Measurements from ENCODE around the gene HPGD. TPM values are rescaled to one million over a fixed set of nuclear protein-coding genes. Genes with fewer than 3 reads are reported as not detected.
A peak's percentile ranks its signal among the peaks of the same experiment; 100 is the strongest.

The HPGD gene
- total RNA-seq, result 1 to 10 TPM in 1 of 2 donors, under 1 TPM in 1; 0.33 to 9.1 TPM

DNA sequence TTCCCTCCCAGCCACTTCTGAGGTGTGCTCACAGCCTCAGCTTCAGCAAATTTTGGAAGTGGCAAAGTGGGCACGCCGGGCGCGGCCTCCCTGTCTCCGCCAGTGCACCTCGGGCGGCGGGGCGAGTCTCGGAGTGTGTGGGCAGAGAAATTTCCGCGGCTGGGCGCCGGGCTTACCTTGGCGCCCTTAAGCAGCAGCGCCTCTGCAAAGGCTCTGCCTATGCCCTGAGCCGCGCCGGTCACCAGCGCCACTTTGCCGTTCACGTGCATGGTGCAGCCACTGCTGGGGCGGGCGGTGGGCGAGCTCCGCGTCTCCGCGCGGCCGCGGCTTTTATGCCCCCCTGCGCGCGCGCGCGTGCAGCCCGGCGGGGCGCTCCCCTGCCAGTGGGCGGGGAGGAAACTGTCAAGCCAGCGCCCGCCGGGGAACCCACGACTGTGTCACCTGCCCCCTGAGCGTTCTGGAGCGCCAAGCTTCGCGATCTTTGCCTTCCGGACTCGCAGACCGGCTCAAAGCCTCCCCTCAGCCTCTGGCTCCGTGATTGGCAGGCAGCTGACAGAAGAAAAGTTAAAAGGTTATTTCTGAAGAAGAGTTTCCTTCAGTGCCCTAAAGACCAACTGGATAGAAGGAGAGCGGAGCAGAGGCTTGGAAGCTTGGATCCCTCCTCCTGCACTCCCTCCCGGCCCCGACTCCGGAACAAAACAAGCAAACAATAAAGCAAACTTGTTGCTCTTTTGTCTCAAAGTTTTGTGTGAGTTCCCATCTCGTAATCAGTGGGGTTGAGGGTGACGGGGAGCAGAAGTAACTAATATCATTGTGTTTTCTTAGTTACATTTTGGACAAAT lies at the start of gene HPGD:
TSS of gene HPGD (minus strand) at position 306 of the 842 bp plus-strand sequence. CDS start at position 269, 37 bp downstream.
- Histone ChIP-seq H3K4me1 (peaks cover 11% of the 10 kb centered on the region), H3K36me3 (replicated peaks in 1 of 2; ENCODE audit: insufficient read depth in 1 of 2, low read depth in 2 of 2) (no peaks in the 10 kb centered on the region), H3K27ac (no peak within 1 kb of the TSS), H3K4me3 (peak within 1 kb of the TSS in 1 of 2 donors; percentile 46), H3K27me3 (no peaks in the 10 kb centered on the region), H3K9me3 (no peaks in the 10 kb centered on the region)
- TF ChIP-seq, protein P1, sequence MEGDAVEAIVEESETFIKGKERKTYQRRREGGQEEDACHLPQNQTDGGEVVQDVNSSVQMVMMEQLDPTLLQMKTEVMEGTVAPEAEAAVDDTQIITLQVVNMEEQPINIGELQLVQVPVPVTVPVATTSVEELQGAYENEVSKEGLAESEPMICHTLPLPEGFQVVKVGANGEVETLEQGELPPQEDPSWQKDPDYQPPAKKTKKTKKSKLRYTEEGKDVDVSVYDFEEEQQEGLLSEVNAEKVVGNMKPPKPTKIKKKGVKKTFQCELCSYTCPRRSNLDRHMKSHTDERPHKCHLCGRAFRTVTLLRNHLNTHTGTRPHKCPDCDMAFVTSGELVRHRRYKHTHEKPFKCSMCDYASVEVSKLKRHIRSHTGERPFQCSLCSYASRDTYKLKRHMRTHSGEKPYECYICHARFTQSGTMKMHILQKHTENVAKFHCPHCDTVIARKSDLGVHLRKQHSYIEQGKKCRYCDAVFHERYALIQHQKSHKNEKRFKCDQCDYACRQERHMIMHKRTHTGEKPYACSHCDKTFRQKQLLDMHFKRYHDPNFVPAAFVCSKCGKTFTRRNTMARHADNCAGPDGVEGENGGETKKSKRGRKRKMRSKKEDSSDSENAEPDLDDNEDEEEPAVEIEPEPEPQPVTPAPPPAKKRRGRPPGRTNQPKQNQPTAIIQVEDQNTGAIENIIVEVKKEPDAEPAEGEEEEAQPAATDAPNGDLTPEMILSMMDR (IDR thresholded peaks at IDR 0.05), result no peak
- TF ChIP-seq POLR2A (IDR thresholded peaks at IDR 0.05), result peak in 2 of 3 donors; percentile 6 to 21
- ATAC-seq (peak; percentile 69), DNase-seq (peak; percentile 29 to 57 (median 36))
- intact Hi-C loops (cut with DNase I), result no loop called here
- WGBS, 2 donors, result 1% methylated on average over 15 to 60 of the region's 60 CpGs

GRCh38 chr4:174564529-174564928 lies 42.2 kb upstream of the HPGD start:
- intact Hi-C loops (cut with DNase I), result no loop called here
- TF ChIP-seq POLR2A (IDR thresholded peaks at IDR 0.05), result no peak
- TF ChIP-seq, protein P1 (IDR thresholded peaks at IDR 0.05), result no peak
- Histone ChIP-seq H3K4me3 (no peak overlapping the region), H3K9me3 (no peaks in the 10 kb centered on the region), H3K27me3 (no peaks in the 10 kb centered on the region), H3K4me1 (no peaks in the 10 kb centered on the region), H3K36me3 (replicated peaks in 1 of 2; ENCODE audit: insufficient read depth in 1 of 2, low read depth in 2 of 2) (no peaks in the 10 kb centered on the region), H3K27ac (no peak overlapping the region)
- WGBS, 2 donors, result 22 to 29% methylated on average over 2 of the region's 2 CpGs
- DNase-seq (no peak), ATAC-seq (no peak)

DNA sequence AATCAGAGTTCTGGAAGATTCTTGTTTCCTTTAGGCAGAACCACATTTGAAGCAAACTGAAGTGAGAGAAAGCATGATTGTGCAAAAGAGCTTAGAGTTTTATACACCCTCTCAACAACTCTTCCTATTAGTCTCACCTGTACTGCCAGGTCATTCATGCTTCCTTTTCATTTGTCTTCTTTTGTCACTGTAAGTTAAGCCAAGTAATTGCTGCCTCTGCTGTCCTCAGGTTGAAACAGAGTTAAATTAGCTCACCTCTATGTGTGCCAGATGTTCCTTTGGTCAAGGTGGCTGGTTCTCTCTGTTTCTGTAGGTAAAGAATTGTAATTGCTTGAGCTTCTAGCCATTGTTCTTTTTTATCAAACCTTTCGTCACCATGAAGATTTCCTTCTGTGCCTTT lies 41.1 kb upstream of the HPGD start:
- H3K27ac ChIP-seq, result no peak overlapping the region
- TF ChIP-seq, protein P1 (IDR thresholded peaks at IDR 0.05), result no peak
- TF ChIP-seq POLR2A (IDR thresholded peaks at IDR 0.05), result no peak
- intact Hi-C loops (cut with DNase I), result no loop called here
- 52 to 70% methylated on average over 1 of the region's 1 CpG for WGBS, 2 donors
- H3K27me3 ChIP-seq, result no peaks in the 10 kb centered on the region
- no peaks in the 10 kb centered on the region for H3K36me3 ChIP-seq (replicated peaks in 1 of 2; ENCODE audit: insufficient read depth in 1 of 2, low read depth in 2 of 2)
- DNase-seq, result no peak
- H3K9me3 ChIP-seq, result no peaks in the 10 kb centered on the region
- no peak overlapping the region for H3K4me3 ChIP-seq
- ATAC-seq, result no peak
- no peaks in the 10 kb centered on the region for H3K4me1 ChIP-seq

- H3K4me1 ChIP-seq, result no peaks in the 10 kb centered on the region
- H3K9me3 ChIP-seq, result no peaks in the 10 kb centered on the region
- no peak overlapping the region for H3K4me3 ChIP-seq
- no peak overlapping the region for H3K27ac ChIP-seq
- H3K36me3 ChIP-seq (replicated peaks in 1 of 2; ENCODE audit: insufficient read depth in 1 of 2, low read depth in 2 of 2), result no peaks in the 10 kb centered on the region
- 40 to 47% methylated on average over 2 of the region's 2 CpGs for WGBS, 2 donors
- TF ChIP-seq POLR2A (IDR thresholded peaks at IDR 0.05), result no peak
- TF ChIP-seq, protein P1 (IDR thresholded peaks at IDR 0.05), result no peak
- no peak for DNase-seq
- no peak for ATAC-seq
- H3K27me3 ChIP-seq, result no peaks in the 10 kb centered on the region
- intact Hi-C loops (cut with DNase I), result no loop called here
Measured at GRCh38 chr4:174561560-174561959, 39.3 kb upstream of the HPGD start.

Measured in body of pancreas (tissue), 4 donors.